Suprapubic skin (tissue), 4 donors: ENCODE data around the gene HSPA1A.

Source experiments
- POLR2A ChIP-seq, 2 donors: fragments of 450-650 bp; IDR thresholded peaks; one replicate each; pipeline ENCODE4 v1.6.1; 2017; ENCODE audit warnings: antibody characterized with exemption in 2 of 2, mild to moderate bottlenecking in 2 of 2, moderate library complexity in 2 of 2
- POLR2AphosphoS5 ChIP-seq, 3 donors: sonication (generic); formaldehyde crosslinking; IDR thresholded peaks; one replicate each; pipeline ENCODE4 v1.6.1; 2017; ENCODE audit warnings: antibody characterized with exemption in 3 of 3
- TF ChIP-seq, protein P1 (sequence below), 2 donors: fragments of 200-600 bp in 1 of 2; fragments of 450-650 bp in 1 of 2; sonication (generic) in 1 of 2; IDR thresholded peaks; one replicate each; pipeline ENCODE4 v1.5.1; 2016 to 2019; ENCODE audit warnings: antibody characterized with exemption in 2 of 2, mild to moderate bottlenecking in 1 of 2, moderate library complexity in 1 of 2

DNA sequence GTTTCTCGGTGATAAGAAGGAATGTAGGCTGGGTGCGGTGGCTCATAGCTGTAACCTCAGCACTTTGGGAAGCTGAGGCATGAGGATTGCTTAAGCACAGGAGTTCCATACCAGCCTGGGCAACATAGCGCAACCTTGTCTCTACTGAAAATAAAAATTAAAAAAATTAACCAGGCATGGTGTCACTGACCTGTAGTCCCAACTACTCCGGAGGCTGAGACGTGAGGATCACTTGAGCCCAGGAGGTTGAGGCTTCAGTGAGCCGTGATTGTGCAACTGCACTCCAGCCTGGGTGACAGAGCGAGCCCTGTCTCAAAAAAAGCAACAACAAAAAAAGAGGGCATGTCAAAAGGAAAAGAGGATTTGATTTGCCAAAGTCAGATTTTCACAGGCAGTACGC lies 43.4 kb downstream of the HSPA1A start:
- TF ChIP-seq, protein P1, sequence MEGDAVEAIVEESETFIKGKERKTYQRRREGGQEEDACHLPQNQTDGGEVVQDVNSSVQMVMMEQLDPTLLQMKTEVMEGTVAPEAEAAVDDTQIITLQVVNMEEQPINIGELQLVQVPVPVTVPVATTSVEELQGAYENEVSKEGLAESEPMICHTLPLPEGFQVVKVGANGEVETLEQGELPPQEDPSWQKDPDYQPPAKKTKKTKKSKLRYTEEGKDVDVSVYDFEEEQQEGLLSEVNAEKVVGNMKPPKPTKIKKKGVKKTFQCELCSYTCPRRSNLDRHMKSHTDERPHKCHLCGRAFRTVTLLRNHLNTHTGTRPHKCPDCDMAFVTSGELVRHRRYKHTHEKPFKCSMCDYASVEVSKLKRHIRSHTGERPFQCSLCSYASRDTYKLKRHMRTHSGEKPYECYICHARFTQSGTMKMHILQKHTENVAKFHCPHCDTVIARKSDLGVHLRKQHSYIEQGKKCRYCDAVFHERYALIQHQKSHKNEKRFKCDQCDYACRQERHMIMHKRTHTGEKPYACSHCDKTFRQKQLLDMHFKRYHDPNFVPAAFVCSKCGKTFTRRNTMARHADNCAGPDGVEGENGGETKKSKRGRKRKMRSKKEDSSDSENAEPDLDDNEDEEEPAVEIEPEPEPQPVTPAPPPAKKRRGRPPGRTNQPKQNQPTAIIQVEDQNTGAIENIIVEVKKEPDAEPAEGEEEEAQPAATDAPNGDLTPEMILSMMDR (IDR thresholded peaks at IDR 0.05): no peak
- no peak for TF ChIP-seq POLR2A (IDR thresholded peaks at IDR 0.05)
- TF ChIP-seq POLR2AphosphoS5 (IDR thresholded peaks at IDR 0.05): no peak
